OCI-LY7 (cell line): ENCODE data around the gene TGM1. TPM values are rescaled to one million over a fixed set of nuclear protein-coding genes. Genes with fewer than 3 reads are reported as not detected.
"Not testable (repeated sequence)": the region's sequence is repeated elsewhere in the genome, so short reads cannot be mapped to it uniquely, and the experiment has no call there.

Source experiments
- BruUV-seq: library from RNA; stranded (reverse); fragments of 400-500 nt; replicated peaks from 2 replicates; lab custom pipeline; 2021; lab: Mats Ljungman, UMichigan
- CTCF ChIA-PET: fragments of 300-600 bp; sonication (Branson Sonifier 250); formaldehyde crosslinking; loops from one replicate; lab custom pipeline; 2022; ENCODE audit warnings: antibody characterized with exemption; ENCODE audit not compliant: unreplicated experiment; lab: Charles Lee
- POLR2A ChIA-PET: fragments of 300-600 bp; sonication (Branson Sonifier 250); formaldehyde crosslinking; loops from one replicate; lab custom pipeline; 2022; ENCODE audit warnings: antibody characterized with exemption; lab: Charles Lee
- DNase-seq: peaks from one replicate; pipeline ENCODE4 v3.0.0-alpha.2; 2015; ENCODE audit warnings: low spot score
- H2AFZ ChIP-seq: fragments of 200-600 bp; sonication (generic), shearing (Covaris generic); 2 replicates; pipeline ENCODE4 v1.6.1; 2014; ENCODE audit warnings: mild to moderate bottlenecking, antibody characterized with exemption, low read length, moderate library complexity
- H3K27ac ChIP-seq: fragments of 200-600 bp; sonication (generic); 2 replicates; pipeline ENCODE4 v1.5.1; 2014; ENCODE audit warnings: mixed run types, low read depth, mild to moderate bottlenecking, moderate library complexity, low read length, inconsistent platforms; ENCODE audit not compliant: poor library complexity, severe bottlenecking
- H3K36me3 ChIP-seq: fragments of 200-600 bp; sonication (generic); 2 replicates; pipeline ENCODE4 v1.6.1; 2014; ENCODE audit warnings: mild to moderate bottlenecking, antibody characterized with exemption, low read length, moderate library complexity, mixed read lengths; ENCODE audit not compliant: insufficient read depth
- H3K4me1 ChIP-seq: fragments of 200-600 bp; sonication (generic); 2 replicates; pipeline ENCODE4 v1.5.1; 2014; ENCODE audit warnings: mild to moderate bottlenecking, low read length; ENCODE audit not compliant: insufficient read depth, poor library complexity, severe bottlenecking
- H3K4me2 ChIP-seq: fragments of 200-600 bp; sonication (generic); 2 replicates; pipeline ENCODE4 v1.6.1; 2014; ENCODE audit warnings: mild to moderate bottlenecking, low read length
- H3K4me3 ChIP-seq: fragments of 200-600 bp; sonication (generic); 2 replicates; pipeline ENCODE4 v1.5.1; 2014; ENCODE audit warnings: mild to moderate bottlenecking, low read depth, low read length; ENCODE audit not compliant: poor library complexity, severe bottlenecking
- H3K79me2 ChIP-seq: fragments of 200-600 bp; sonication (generic); 2 replicates; pipeline ENCODE4 v1.6.1; 2016; ENCODE audit warnings: low read depth, mild to moderate bottlenecking, low read length, moderate library complexity, mixed read lengths; ENCODE audit not compliant: insufficient read depth
- H3K9me2 ChIP-seq: fragments of 200-600 bp; sonication (generic); 2 replicates; pipeline ENCODE4 v1.6.1; 2016; ENCODE audit warnings: mild to moderate bottlenecking, low read length, mixed read lengths; ENCODE audit not compliant: insufficient read depth
- H3K9me3 ChIP-seq: fragments of 200-600 bp; sonication (generic); 2 replicates; pipeline ENCODE4 v1.6.1; 2014; ENCODE audit warnings: mild to moderate bottlenecking, mixed run types, low read length, mixed read lengths
- H4K20me1 ChIP-seq: fragments of 200-600 bp; sonication (generic); 2 replicates; pipeline ENCODE4 v1.6.1; 2014; ENCODE audit warnings: mild to moderate bottlenecking, antibody characterized with exemption, low read length, moderate library complexity, mixed read lengths; ENCODE audit not compliant: insufficient read depth
- EZH2phosphoT487 ChIP-seq: fragments of 200-600 bp; sonication (generic); IDR thresholded peaks from 2 replicates; pipeline ENCODE4 v1.6.1; 2018; ENCODE audit warnings: low read depth, borderline replicate concordance, mild to moderate bottlenecking, mixed run types, antibody characterized with exemption, low read length, moderate library complexity, mixed read lengths
- intact Hi-C: fragments of 100-400 bp; cut with micrococcal nuclease; formaldehyde crosslinking; loops from one replicate; pipeline ENCODE4 v1.10.0; 2022; ENCODE audit not compliant: unreplicated experiment
- total RNA-seq, 2 experiments: library from RNA; depleted of rRNA in 1 of 2; stranded (reverse); fragments of >200 nt in 1 of 2; shearing (Covaris generic) in 1 of 2; gene quantifications; 2 replicates each; pipeline ENCODE4 v1.2.3, GENCODE V29; 2014 to 2022
- TF ChIP-seq, protein P1 (sequence below): fragments of 200-600 bp; sonication (generic); conservative IDR thresholded peaks from 2 replicates; pipeline ENCODE4 v1.5.1; 2014; ENCODE audit warnings: mild to moderate bottlenecking, antibody characterized with exemption, low read length, moderate library complexity, mixed read lengths

Gene TGM1
- total RNA-seq, 2 experiments from 2014 or later, result 5.2 to 5.4 TPM

GRCh38 chr14:24246765-24247212 is 16.2 kb downstream of the TGM1 start:
- H3K4me2 ChIP-seq, result no peak overlapping the region
- ChIA-PET POLR2A (interaction anchor here (0.6 to 3.8 kb wide), 8 partner anchors 24 to 200 kb away, joined by 3 to 21 read pairs (median 4); partner anchors contain the start of genes CIDEB, EMC9 and RABGGTA), CTCF (interaction anchor here (1.0 kb wide), 1 partner anchor 24 kb away, joined by 4 read pairs; the partner anchor contains the start of gene RABGGTA)
- H3K79me2 ChIP-seq, result peaks cover 2% of the 10 kb centered on the region; the same call in 1 of the 2 replicates
- H3K9me2 ChIP-seq, result no peaks in the 10 kb centered on the region
- peak; percentile 19 for DNase-seq
- H2AFZ ChIP-seq, result no peak overlapping the region
- no TSS peak for BruUV-seq
- no peaks in the 10 kb centered on the region for H3K36me3 ChIP-seq
- H4K20me1 ChIP-seq, result no peaks in the 10 kb centered on the region
- no peak overlapping the region for H3K4me3 ChIP-seq
- no peaks in the 10 kb centered on the region for H3K9me3 ChIP-seq
- peaks cover 15% of the 10 kb centered on the region for H3K4me1 ChIP-seq
- intact Hi-C loops, result no loop called here
- H3K27ac ChIP-seq, result no peak overlapping the region
- TF ChIP-seq, protein P1, sequence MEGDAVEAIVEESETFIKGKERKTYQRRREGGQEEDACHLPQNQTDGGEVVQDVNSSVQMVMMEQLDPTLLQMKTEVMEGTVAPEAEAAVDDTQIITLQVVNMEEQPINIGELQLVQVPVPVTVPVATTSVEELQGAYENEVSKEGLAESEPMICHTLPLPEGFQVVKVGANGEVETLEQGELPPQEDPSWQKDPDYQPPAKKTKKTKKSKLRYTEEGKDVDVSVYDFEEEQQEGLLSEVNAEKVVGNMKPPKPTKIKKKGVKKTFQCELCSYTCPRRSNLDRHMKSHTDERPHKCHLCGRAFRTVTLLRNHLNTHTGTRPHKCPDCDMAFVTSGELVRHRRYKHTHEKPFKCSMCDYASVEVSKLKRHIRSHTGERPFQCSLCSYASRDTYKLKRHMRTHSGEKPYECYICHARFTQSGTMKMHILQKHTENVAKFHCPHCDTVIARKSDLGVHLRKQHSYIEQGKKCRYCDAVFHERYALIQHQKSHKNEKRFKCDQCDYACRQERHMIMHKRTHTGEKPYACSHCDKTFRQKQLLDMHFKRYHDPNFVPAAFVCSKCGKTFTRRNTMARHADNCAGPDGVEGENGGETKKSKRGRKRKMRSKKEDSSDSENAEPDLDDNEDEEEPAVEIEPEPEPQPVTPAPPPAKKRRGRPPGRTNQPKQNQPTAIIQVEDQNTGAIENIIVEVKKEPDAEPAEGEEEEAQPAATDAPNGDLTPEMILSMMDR, result no peak
- TF ChIP-seq EZH2phosphoT487, result no peak

GRCh38 chr14:24245350-24245749 is 17.6 kb downstream of the TGM1 start:
- intact Hi-C loops, H3K4me3 ChIP-seq, BruUV-seq, H3K4me2 ChIP-seq, DNase-seq, H3K9me3 ChIP-seq, H2AFZ ChIP-seq, H4K20me1 ChIP-seq, H3K36me3 ChIP-seq, H3K27ac ChIP-seq, H3K9me2 ChIP-seq: not testable (repeated sequence)
- H3K4me1 ChIP-seq, result peaks cover 29% of the 10 kb centered on the region
- POLR2A ChIA-PET, result interaction anchor here (2.0 to 3.8 kb wide), 2 partner anchors 25 to 51 kb away, joined by 10 to 21 read pairs; partner anchors contain the start of gene RABGGTA
- H3K79me2 ChIP-seq, result peaks cover 16% of the 10 kb centered on the region; the same call in 1 of the 2 replicates
- CTCF ChIA-PET, result interaction anchor here (0.9 kb wide), 1 partner anchor 54 kb away, joined by 3 read pairs; the partner anchor contains the start of genes DHRS1 and NOP9

DNA sequence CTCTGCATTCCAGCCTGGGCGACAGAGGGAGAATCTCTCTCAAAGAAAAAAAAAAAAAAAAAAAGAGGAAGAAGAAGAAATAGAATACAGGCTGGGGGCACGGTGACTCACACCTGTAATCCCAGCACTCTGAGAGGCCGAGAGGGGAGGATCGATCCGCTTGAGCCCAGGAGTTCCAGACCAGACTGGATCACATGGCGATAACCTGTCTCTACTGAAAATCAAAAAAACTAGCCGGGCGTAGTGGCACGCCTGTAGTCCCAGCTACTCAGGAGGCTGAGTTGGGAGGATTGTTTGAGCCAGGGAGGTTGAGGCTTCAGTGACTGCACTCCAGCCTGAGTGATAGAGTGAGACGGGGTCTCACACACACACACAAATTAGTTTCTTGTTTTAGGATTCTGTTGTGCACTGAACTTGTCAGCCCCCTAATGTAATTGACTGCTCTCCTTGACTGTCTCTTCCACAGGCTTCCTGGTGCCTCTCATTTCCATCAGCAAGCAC is 19.6 kb downstream of the TGM1 start:
- peak; percentile 14 for DNase-seq
- Histone ChIP-seq H3K79me2 (peaks cover 16% of the 10 kb centered on the region; the same call in 1 of the 2 replicates), H3K9me3 (no peaks in the 10 kb centered on the region), H3K4me2 (peak overlapping the region; percentile 92), H3K27ac (peak overlapping the region; percentile 90), H3K36me3 (peaks cover 28% of the 10 kb centered on the region), H3K9me2 (no peaks in the 10 kb centered on the region), H2AFZ (peak overlapping the region; percentile 35; the same call in 1 of the 2 replicates), H3K4me3 (peak overlapping the region; percentile 82), H3K4me1 (peaks cover 30% of the 10 kb centered on the region), H4K20me1 (no peaks in the 10 kb centered on the region)
- intact Hi-C loops, result loop anchor here (1.0 to 5.0 kb wide), 6 partner anchors 54 to 231 kb away; partner anchors contain the start of gene IPO4
- TF ChIP-seq, protein P1, result no peak
- TF ChIP-seq EZH2phosphoT487, result no peak
- ChIA-PET POLR2A (interaction anchor here (0.5 to 2.3 kb wide), 19 partner anchors 11 to 1755 kb away, joined by 3 to 25 read pairs (median 4); partner anchors contain the start of genes CHMP4A, CIDEB, DHRS1 and GMPR2), CTCF (interaction anchor here (0.6 to 2.2 kb wide), 5 partner anchors 37 to 128 kb away, joined by 3 to 17 read pairs (median 6); partner anchors contain the start of genes CIDEB, DHRS1 and NOP9)
- no TSS peak for BruUV-seq
